Measurements from ENCODE around the gene COQ9. TPM values are rescaled to one million over a fixed set of nuclear protein-coding genes. Genes with fewer than 3 reads are reported as not detected.

Gene COQ9
- total RNA-seq, 1 experiment from 2014 or later: 46.9 TPM

DNA sequence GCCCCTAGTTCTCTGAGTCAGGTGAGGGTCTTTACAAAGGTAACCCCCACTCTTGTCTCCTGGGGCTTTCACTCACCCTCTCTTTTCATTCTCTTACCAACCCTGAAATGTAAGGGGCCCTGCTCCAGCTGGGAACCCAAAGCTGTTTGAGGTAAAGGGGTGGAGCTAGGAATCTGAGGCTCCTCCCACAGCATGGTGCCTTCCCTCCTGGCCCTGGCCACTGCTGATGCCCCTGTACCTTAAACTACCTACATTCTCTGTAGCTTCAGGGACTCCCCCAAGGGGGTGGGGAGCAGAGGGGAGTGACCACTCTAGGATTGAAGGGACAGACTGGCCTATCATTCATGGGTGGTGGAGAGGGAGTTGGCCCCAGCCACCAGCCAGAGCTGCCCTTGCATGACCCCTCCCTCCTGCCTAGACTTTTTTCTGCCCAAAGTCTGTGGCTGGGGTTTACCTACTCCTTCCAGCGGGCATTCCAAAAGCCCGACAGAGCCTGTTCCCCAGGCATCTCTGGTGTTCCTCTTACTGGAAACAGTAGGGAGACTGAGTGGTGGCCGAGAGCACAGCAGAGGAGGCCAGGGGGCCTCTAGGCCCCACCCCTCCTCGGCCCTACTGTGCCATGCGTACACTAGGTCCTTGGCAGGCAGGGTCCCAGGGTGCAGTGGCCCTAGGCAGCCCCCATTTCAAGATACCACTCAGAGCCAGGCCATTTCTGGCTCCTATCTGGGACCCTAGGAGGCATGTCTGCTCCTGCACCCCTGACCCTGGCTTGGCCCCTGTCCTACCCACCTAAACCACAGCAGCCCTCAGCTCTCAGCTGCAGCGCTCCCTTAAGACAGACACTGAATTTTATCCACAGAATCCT lies 29.5 kb downstream of the COQ9 start:
- Histone ChIP-seq H3K27me3 (ENCODE audit: low read length) (no peaks in the 10 kb centered on the region), H3K36me3 (ENCODE audit: insufficient read depth, low read length) (no peaks in the 10 kb centered on the region), H3K9me2 (replicated peaks; ENCODE audit: insufficient read depth, low read length) (no peaks in the 10 kb centered on the region), H2AFZ (ENCODE audit: low read length) (no peak overlapping the region), H3K4me2 (ENCODE audit: low read depth, low read length, poor library complexity, severe bottlenecking) (no peak overlapping the region), H3K9ac (ENCODE audit: low read length) (no peak overlapping the region), H3K9me3 (ENCODE audit: low read length) (no peaks in the 10 kb centered on the region), H3K27ac (ENCODE audit: low read length) (no peak overlapping the region), H3K4me1 (ENCODE audit: low read length) (peaks cover 16% of the 10 kb centered on the region), H3K4me3 (ENCODE audit: low read length) (no peak overlapping the region), H3K79me2 (ENCODE audit: low read length) (no peaks in the 10 kb centered on the region), H4K20me1 (ENCODE audit: insufficient read depth, low read depth, low read length) (no peaks in the 10 kb centered on the region)
- DNase-seq: no peak

- H3K4me2 ChIP-seq (ENCODE audit: low read depth, low read length, poor library complexity, severe bottlenecking): no peak overlapping the region
These were observed 30.4 kb downstream of the COQ9 start for GRCh38 chr16:57477531-57478202.

GRCh38 chr16:57478396-57479204 lies 31.3 kb downstream of the COQ9 start:
- Histone ChIP-seq H3K9ac (ENCODE audit: low read length) (no peak overlapping the region), H3K79me2 (ENCODE audit: low read length) (no peaks in the 10 kb centered on the region), H4K20me1 (ENCODE audit: insufficient read depth, low read depth, low read length) (no peaks in the 10 kb centered on the region), H3K9me2 (replicated peaks; ENCODE audit: insufficient read depth, low read length) (no peaks in the 10 kb centered on the region), H3K9me3 (ENCODE audit: low read length) (no peaks in the 10 kb centered on the region), H2AFZ (ENCODE audit: low read length) (no peak overlapping the region), H3K27me3 (ENCODE audit: low read length) (no peaks in the 10 kb centered on the region), H3K27ac (ENCODE audit: low read length) (no peak overlapping the region), H3K4me2 (ENCODE audit: low read depth, low read length, poor library complexity, severe bottlenecking) (no peak overlapping the region), H3K36me3 (ENCODE audit: insufficient read depth, low read length) (no peaks in the 10 kb centered on the region), H3K4me1 (ENCODE audit: low read length) (peaks cover 16% of the 10 kb centered on the region), H3K4me3 (ENCODE audit: low read length) (no peak overlapping the region)
- DNase-seq: no peak

More at GRCh38 chr16:57477531-57478202, 30.4 kb downstream of the COQ9 start:
- Histone ChIP-seq H3K9me2 (replicated peaks; ENCODE audit: insufficient read depth, low read length) (no peaks in the 10 kb centered on the region), H3K27ac (ENCODE audit: low read length) (no peak overlapping the region), H4K20me1 (ENCODE audit: insufficient read depth, low read depth, low read length) (no peaks in the 10 kb centered on the region), H3K4me3 (ENCODE audit: low read length) (no peak overlapping the region), H3K27me3 (ENCODE audit: low read length) (no peaks in the 10 kb centered on the region), H3K9me3 (ENCODE audit: low read length) (no peaks in the 10 kb centered on the region), H3K9ac (ENCODE audit: low read length) (no peak overlapping the region), H2AFZ (ENCODE audit: low read length) (no peak overlapping the region), H3K36me3 (ENCODE audit: insufficient read depth, low read length) (no peaks in the 10 kb centered on the region), H3K4me1 (ENCODE audit: low read length) (peaks cover 16% of the 10 kb centered on the region), H3K79me2 (ENCODE audit: low read length) (no peaks in the 10 kb centered on the region)
- DNase-seq: no peak

GRCh38 chr16:57479205-57479975 lies 32.1 kb downstream of the COQ9 start:
- Histone ChIP-seq H3K4me2 (ENCODE audit: low read depth, low read length, poor library complexity, severe bottlenecking) (no peak overlapping the region), H4K20me1 (ENCODE audit: insufficient read depth, low read depth, low read length) (no peaks in the 10 kb centered on the region), H3K79me2 (ENCODE audit: low read length) (no peaks in the 10 kb centered on the region), H3K9me2 (replicated peaks; ENCODE audit: insufficient read depth, low read length) (no peaks in the 10 kb centered on the region), H3K4me3 (ENCODE audit: low read length) (no peak overlapping the region), H3K27me3 (ENCODE audit: low read length) (no peaks in the 10 kb centered on the region), H3K9ac (ENCODE audit: low read length) (no peak overlapping the region), H3K27ac (ENCODE audit: low read length) (no peak overlapping the region), H2AFZ (ENCODE audit: low read length) (no peak overlapping the region), H3K36me3 (ENCODE audit: insufficient read depth, low read length) (no peaks in the 10 kb centered on the region), H3K9me3 (ENCODE audit: low read length) (no peaks in the 10 kb centered on the region), H3K4me1 (ENCODE audit: low read length) (peaks cover 16% of the 10 kb centered on the region)
- DNase-seq: no peak

DNA sequence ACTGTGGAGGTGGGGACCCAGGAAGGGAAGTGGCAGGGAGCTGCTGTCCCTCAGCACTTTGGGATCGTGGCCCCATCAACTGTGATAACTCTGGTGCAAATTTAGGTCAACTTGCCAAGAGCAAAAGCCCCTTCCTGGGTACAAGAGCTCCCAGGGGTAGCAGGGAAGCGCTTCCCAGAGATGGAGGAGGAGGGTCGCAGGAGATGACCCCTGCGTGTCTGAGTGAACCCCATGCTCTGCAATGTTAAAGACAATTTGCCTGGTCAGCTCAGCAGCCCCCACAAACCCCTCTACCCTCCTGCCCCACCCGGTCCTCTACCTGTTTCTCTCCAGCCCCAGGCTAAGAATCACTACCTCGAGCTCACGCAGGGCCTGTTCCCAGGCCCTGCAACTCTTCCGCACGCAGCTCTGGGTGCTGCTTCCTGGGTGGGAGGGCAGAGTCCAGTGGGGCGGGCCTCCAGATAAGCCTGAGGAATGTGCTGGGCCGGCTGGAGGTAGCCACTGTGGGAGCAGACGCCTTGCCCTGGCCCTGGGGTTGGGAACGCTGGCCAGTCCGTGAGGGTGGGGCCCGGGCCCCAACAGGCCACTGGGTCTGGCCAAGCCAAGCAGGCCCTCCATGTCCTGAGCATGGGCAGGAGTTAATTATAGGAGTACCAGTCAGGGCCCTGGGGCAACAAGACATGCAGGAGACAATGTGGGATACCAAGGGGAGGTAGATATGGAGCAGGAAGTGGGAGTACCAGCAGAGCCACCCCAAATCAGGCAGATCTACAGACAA lies 32.9 kb downstream of the COQ9 start:
- no peaks in the 10 kb centered on the region for H3K79me2 ChIP-seq (ENCODE audit: low read length)
- H3K9ac ChIP-seq (ENCODE audit: low read length): no peak overlapping the region
- no peak overlapping the region for H3K4me2 ChIP-seq (ENCODE audit: low read depth, low read length, poor library complexity, severe bottlenecking)
- DNase-seq: no peak
- H3K27me3 ChIP-seq (ENCODE audit: low read length): no peaks in the 10 kb centered on the region
- H4K20me1 ChIP-seq (ENCODE audit: insufficient read depth, low read depth, low read length): peaks cover under 1% of the 10 kb centered on the region; the same call in 1 of the 2 replicates
- H3K27ac ChIP-seq (ENCODE audit: low read length): no peak overlapping the region
- peaks cover 10% of the 10 kb centered on the region for H3K4me1 ChIP-seq (ENCODE audit: low read length)
- H2AFZ ChIP-seq (ENCODE audit: low read length): no peak overlapping the region
- no peak overlapping the region for H3K4me3 ChIP-seq (ENCODE audit: low read length)
- no peaks in the 10 kb centered on the region for H3K9me2 ChIP-seq (replicated peaks; ENCODE audit: insufficient read depth, low read length)
- no peaks in the 10 kb centered on the region for H3K9me3 ChIP-seq (ENCODE audit: low read length)
- H3K36me3 ChIP-seq (ENCODE audit: insufficient read depth, low read length): no peaks in the 10 kb centered on the region

DNA sequence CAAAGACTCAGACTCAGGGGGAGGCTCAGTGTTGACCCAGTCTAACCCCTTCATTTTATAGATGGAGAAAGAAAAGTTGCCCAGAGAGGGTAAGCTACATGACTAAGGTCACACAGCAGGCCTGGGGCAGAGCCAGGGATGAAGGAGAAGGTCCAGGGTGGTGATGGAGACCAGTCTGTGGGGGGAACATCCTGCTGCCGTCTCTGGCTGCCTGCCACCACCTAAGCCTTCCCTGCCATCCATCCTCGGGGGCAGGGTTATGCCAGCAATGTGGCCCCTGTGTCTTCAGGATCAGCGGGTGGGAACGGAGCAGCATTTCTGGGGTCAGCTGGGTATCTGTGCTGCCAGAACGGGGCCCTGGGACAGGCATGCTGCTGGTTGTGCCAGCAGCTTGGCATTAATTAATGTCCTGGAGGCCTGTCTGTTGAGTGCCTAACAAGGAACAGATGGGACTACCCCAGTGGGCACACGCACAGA lies 33.5 kb downstream of the COQ9 start:
- Histone ChIP-seq H2AFZ (ENCODE audit: low read length) (no peak overlapping the region), H3K4me1 (ENCODE audit: low read length) (peaks cover 5% of the 10 kb centered on the region), H3K4me2 (ENCODE audit: low read depth, low read length, poor library complexity, severe bottlenecking) (no peak overlapping the region), H3K9me2 (replicated peaks; ENCODE audit: insufficient read depth, low read length) (no peaks in the 10 kb centered on the region), H3K4me3 (ENCODE audit: low read length) (no peak overlapping the region), H3K9me3 (ENCODE audit: low read length) (no peaks in the 10 kb centered on the region), H3K27me3 (ENCODE audit: low read length) (no peaks in the 10 kb centered on the region), H3K27ac (ENCODE audit: low read length) (no peak overlapping the region), H4K20me1 (ENCODE audit: insufficient read depth, low read depth, low read length) (peaks cover 5% of the 10 kb centered on the region; the same call in 1 of the 2 replicates), H3K36me3 (ENCODE audit: insufficient read depth, low read length) (no peaks in the 10 kb centered on the region), H3K9ac (ENCODE audit: low read length) (no peak overlapping the region), H3K79me2 (ENCODE audit: low read length) (no peaks in the 10 kb centered on the region)
- no peak for DNase-seq

GRCh38 chr16:57481421-57481820 lies 34.1 kb downstream of the COQ9 start:
- no peak for DNase-seq
- peaks cover 5% of the 10 kb centered on the region; the same call in 1 of the 2 replicates for H4K20me1 ChIP-seq (ENCODE audit: insufficient read depth, low read depth, low read length)
- H3K9ac ChIP-seq (ENCODE audit: low read length): no peak overlapping the region
- H3K27ac ChIP-seq (ENCODE audit: low read length): no peak overlapping the region
- H3K4me3 ChIP-seq (ENCODE audit: low read length): no peak overlapping the region
- H3K4me1 ChIP-seq (ENCODE audit: low read length): peaks cover 4% of the 10 kb centered on the region
- H2AFZ ChIP-seq (ENCODE audit: low read length): no peak overlapping the region
- no peaks in the 10 kb centered on the region for H3K9me2 ChIP-seq (replicated peaks; ENCODE audit: insufficient read depth, low read length)
- H3K4me2 ChIP-seq (ENCODE audit: low read depth, low read length, poor library complexity, severe bottlenecking): no peak overlapping the region
- H3K79me2 ChIP-seq (ENCODE audit: low read length): no peaks in the 10 kb centered on the region
- no peaks in the 10 kb centered on the region for H3K27me3 ChIP-seq (ENCODE audit: low read length)
- no peaks in the 10 kb centered on the region for H3K9me3 ChIP-seq (ENCODE audit: low read length)
- no peaks in the 10 kb centered on the region for H3K36me3 ChIP-seq (ENCODE audit: insufficient read depth, low read length)

Measured in Karpas-422 (cell line).